Lower leg skin (tissue), 4 donors: ENCODE data around the gene CYGB. TPM values are rescaled to one million over a fixed set of nuclear protein-coding genes. Genes with fewer than 3 reads are reported as not detected.

Experiments
- DNase-seq, 2 donors: peaks; one replicate each; pipeline ENCODE4 v3.0.0-alpha.2; 2019; ENCODE audit warnings: low spot score in 2 of 2
- H3K4me3 ChIP-seq: fragments of 200-600 bp; sonication (generic); 2 replicates; pipeline ENCODE4 v1.5.1; 2017; ENCODE audit warnings: mild to moderate bottlenecking, low read depth; ENCODE audit not compliant: poor library complexity, severe bottlenecking
- CTCF ChIP-seq, 3 donors: fragments of 450-650 bp; IDR thresholded peaks; one replicate each; pipeline ENCODE4 v1.5.1; 2016; ENCODE audit warnings: antibody characterized with exemption in 3 of 3, mild to moderate bottlenecking in 3 of 3, moderate library complexity in 2 of 3
- POLR2A ChIP-seq, 2 donors: fragments of 450-650 bp; IDR thresholded peaks; one replicate each; pipeline ENCODE4 v1.6.1; 2016 to 2017; ENCODE audit warnings: antibody characterized with exemption in 2 of 2, mild to moderate bottlenecking in 1 of 2, moderate library complexity in 1 of 2
- WGBS, 2 donors: methylation state at CpG; one replicate each; pipeline ENCODE4 v1.1.5; 2018; 5-methylcytosine and 5-hydroxymethylcytosine counted together
- intact Hi-C: fragments of 100-400 bp; cut with DNase I; formaldehyde crosslinking; loops from one replicate; pipeline ENCODE4 v1.15.0; 2023; ENCODE audit warnings: low total_unique reads
- total RNA-seq, 4 donors: library from RNA; depleted of rRNA; stranded (reverse); fragments of >200 nt; gene quantifications; one replicate each; pipeline ENCODE4 v1.1.0, GENCODE V29; 2016

The CYGB gene
- total RNA-seq, 4 donors from 2014 or later = 9.7 to 14.4 (median 10.7) TPM

- no peak overlapping the region for H3K4me3 ChIP-seq
- DNase-seq = no peak
- no peak for TF ChIP-seq POLR2A (IDR thresholded peaks at IDR 0.05)
- no peak for TF ChIP-seq CTCF (IDR thresholded peaks at IDR 0.05)
- 60 to 64% methylated on average over 6 to 8 of the region's 8 CpGs for WGBS, 2 donors
- intact Hi-C loops = no loop called here
Observed at GRCh38 chr17:76542984-76543383, 5.5 kb upstream of the CYGB start.

- intact Hi-C loops = no loop called here
- TF ChIP-seq POLR2A (IDR thresholded peaks at IDR 0.05) = no peak
- TF ChIP-seq CTCF (IDR thresholded peaks at IDR 0.05) = no peak
- peak in 1 of 2 donors; percentile 83 for DNase-seq
- no peak overlapping the region for H3K4me3 ChIP-seq
- 66 to 79% methylated on average over 10 of the region's 10 CpGs for WGBS, 2 donors
Observed at GRCh38 chr17:76542566-76542971, 5.1 kb upstream of the CYGB start.

GRCh38 chr17:76541739-76542454, 4.4 kb upstream of the CYGB start:
- no peak for DNase-seq
- H3K4me3 ChIP-seq = no peak overlapping the region
- 80 to 83% methylated on average over 10 of the region's 10 CpGs for WGBS, 2 donors
- intact Hi-C loops = no loop called here
- TF ChIP-seq POLR2A (IDR thresholded peaks at IDR 0.05) (no peak), CTCF (IDR thresholded peaks at IDR 0.05) (no peak)

GRCh38 chr17:76540381-76541300, 3.1 kb upstream of the CYGB start:
- H3K4me3 ChIP-seq = no peak overlapping the region
- intact Hi-C loops = no loop called here
- WGBS, 2 donors = 7 to 18% methylated on average over 25 to 26 of the region's 27 CpGs
- DNase-seq = peak; percentile 93 to 98
- TF ChIP-seq CTCF (IDR thresholded peaks at IDR 0.05) = no peak
- TF ChIP-seq POLR2A (IDR thresholded peaks at IDR 0.05) = no peak

GRCh38 chr17:76539631-76540271, 2.2 kb upstream of the CYGB start, which contains the start of gene PRCD:
PRCD (plus strand) TSS chr17:76540044; CDS start chr17:76540142, 98 bp downstream.
- WGBS, 2 donors = 75 to 83% methylated on average over 18 to 22 of the region's 22 CpGs
- TF ChIP-seq POLR2A (IDR thresholded peaks at IDR 0.05) (no peak), CTCF (IDR thresholded peaks at IDR 0.05) (no peak)
- no peak within 1 kb of the TSS for H3K4me3 ChIP-seq
- intact Hi-C loops = no loop called here
- DNase-seq = peak in 1 of 2 donors; percentile 83
